KMS-11 (cell line): Measurements from ENCODE around the gene MYPN.

Experiments used
- H2AFZ ChIP-seq: fragments of 200-600 bp; sonication (generic); 2 replicates; pipeline ENCODE4 v1.6.1; 2016; ENCODE audit warnings: antibody characterized with exemption, mixed run types, low read depth
- H3K27ac ChIP-seq: fragments of 200-600 bp; sonication (generic); 2 replicates; pipeline ENCODE4 v1.6.1; 2016; ENCODE audit warnings: mild to moderate bottlenecking, mixed run types
- H3K27me3 ChIP-seq: fragments of 200-600 bp; sonication (generic); 2 replicates; pipeline ENCODE4 v1.6.1; 2017; ENCODE audit warnings: mild to moderate bottlenecking, low read depth, mixed run types, moderate library complexity; ENCODE audit not compliant: insufficient read depth
- H3K36me3 ChIP-seq: fragments of 200-600 bp; sonication (generic); 2 replicates; pipeline ENCODE4 v1.6.1; 2017; ENCODE audit warnings: mild to moderate bottlenecking, mixed run types; ENCODE audit not compliant: insufficient read depth
- H3K4me1 ChIP-seq: fragments of 200-600 bp; sonication (generic); 2 replicates; pipeline ENCODE4 v1.6.1; 2016; ENCODE audit warnings: mild to moderate bottlenecking, low read depth, mixed run types; ENCODE audit not compliant: poor library complexity, severe bottlenecking
- H3K4me2 ChIP-seq: fragments of 200-600 bp; sonication (generic); 2 replicates; pipeline ENCODE4 v1.7.0; 2016; ENCODE audit warnings: mild to moderate bottlenecking, mixed run types
- H3K4me3 ChIP-seq: fragments of 200-600 bp; sonication (generic); IDR thresholded peaks from 2 replicates; pipeline ENCODE4 v1.6.1; 2017; ENCODE audit warnings: low read depth, low read length, mixed read lengths; ENCODE audit not compliant: insufficient read depth
- H3K79me2 ChIP-seq: fragments of 200-600 bp; sonication (generic); 2 replicates; pipeline ENCODE4 v1.6.1; 2016; ENCODE audit warnings: low read depth, mixed run types; ENCODE audit not compliant: insufficient read depth
- H3K9ac ChIP-seq: fragments of 200-600 bp; sonication (generic); 2 replicates; pipeline ENCODE4 v1.6.1; 2016; ENCODE audit warnings: mild to moderate bottlenecking, mixed run types
- H4K20me1 ChIP-seq: fragments of 200-600 bp; sonication (generic); 2 replicates; pipeline ENCODE4 v1.6.1; 2016; ENCODE audit warnings: mild to moderate bottlenecking, mixed run types; ENCODE audit not compliant: insufficient read depth
- TF ChIP-seq, protein P1 (sequence below): fragments of 200-600 bp; sonication (generic); conservative IDR thresholded peaks from 2 replicates; pipeline ENCODE4 v1.6.1; 2017; ENCODE audit warnings: low read depth, mild to moderate bottlenecking, antibody characterized with exemption, low read length, moderate library complexity, mixed read lengths

MYPN gene

DNA sequence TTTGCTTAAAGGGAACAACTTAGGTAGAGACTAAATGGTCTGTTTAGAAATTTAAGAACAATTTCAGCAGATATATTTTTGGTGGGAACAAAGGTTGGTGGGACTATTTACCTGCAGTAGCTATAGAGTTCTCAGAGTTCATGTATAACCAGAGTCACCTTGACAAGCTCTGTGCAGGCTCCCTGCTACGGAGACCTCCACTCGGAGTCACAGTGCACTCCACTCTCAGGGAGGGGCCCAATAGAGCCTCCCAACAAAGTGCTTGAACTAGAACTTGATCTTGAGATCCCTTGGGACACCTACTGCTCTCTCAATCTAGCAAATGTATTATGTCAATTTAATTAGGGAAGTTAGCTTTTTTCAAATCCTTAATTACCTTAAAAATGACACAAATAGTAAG, 2.3 kb downstream of the MYPN start:
- no peak overlapping the region for H3K9ac ChIP-seq
- no peaks in the 10 kb centered on the region for H3K27me3 ChIP-seq
- TF ChIP-seq, protein P1, sequence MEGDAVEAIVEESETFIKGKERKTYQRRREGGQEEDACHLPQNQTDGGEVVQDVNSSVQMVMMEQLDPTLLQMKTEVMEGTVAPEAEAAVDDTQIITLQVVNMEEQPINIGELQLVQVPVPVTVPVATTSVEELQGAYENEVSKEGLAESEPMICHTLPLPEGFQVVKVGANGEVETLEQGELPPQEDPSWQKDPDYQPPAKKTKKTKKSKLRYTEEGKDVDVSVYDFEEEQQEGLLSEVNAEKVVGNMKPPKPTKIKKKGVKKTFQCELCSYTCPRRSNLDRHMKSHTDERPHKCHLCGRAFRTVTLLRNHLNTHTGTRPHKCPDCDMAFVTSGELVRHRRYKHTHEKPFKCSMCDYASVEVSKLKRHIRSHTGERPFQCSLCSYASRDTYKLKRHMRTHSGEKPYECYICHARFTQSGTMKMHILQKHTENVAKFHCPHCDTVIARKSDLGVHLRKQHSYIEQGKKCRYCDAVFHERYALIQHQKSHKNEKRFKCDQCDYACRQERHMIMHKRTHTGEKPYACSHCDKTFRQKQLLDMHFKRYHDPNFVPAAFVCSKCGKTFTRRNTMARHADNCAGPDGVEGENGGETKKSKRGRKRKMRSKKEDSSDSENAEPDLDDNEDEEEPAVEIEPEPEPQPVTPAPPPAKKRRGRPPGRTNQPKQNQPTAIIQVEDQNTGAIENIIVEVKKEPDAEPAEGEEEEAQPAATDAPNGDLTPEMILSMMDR: no peak
- no peaks in the 10 kb centered on the region for H3K4me1 ChIP-seq
- no peaks in the 10 kb centered on the region for H3K36me3 ChIP-seq
- H3K27ac ChIP-seq: no peak overlapping the region
- no peak overlapping the region for H3K4me3 ChIP-seq
- no peaks in the 10 kb centered on the region for H4K20me1 ChIP-seq
- no peak overlapping the region for H2AFZ ChIP-seq
- H3K4me2 ChIP-seq: no peak overlapping the region
- H3K79me2 ChIP-seq: no peaks in the 10 kb centered on the region

DNA sequence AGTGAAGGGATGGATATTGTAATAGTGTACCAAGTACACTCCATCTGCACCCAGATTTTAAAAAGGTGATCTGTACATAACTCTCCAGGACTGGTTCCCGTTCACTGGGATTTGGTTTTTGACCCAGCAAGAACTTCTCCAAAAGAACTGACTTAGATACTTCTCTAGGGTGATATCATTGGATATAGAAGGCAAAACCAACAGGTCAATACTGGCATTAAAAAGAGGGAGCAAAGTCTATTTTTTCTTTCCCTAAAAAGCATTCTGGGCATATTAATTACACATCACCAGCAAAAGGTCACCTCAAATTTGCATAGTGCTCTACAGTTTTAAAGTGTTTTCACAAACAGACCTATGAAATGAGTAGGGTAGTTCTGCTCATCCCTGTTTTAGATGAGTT, 3.5 kb downstream of the MYPN start:
- Histone ChIP-seq H3K4me2 (no peak overlapping the region), H4K20me1 (no peaks in the 10 kb centered on the region), H2AFZ (no peak overlapping the region), H3K79me2 (no peaks in the 10 kb centered on the region), H3K9ac (no peak overlapping the region), H3K27me3 (no peaks in the 10 kb centered on the region), H3K27ac (no peak overlapping the region), H3K4me3 (no peak overlapping the region), H3K4me1 (no peaks in the 10 kb centered on the region), H3K36me3 (no peaks in the 10 kb centered on the region)
- TF ChIP-seq, protein P1: no peak

DNA sequence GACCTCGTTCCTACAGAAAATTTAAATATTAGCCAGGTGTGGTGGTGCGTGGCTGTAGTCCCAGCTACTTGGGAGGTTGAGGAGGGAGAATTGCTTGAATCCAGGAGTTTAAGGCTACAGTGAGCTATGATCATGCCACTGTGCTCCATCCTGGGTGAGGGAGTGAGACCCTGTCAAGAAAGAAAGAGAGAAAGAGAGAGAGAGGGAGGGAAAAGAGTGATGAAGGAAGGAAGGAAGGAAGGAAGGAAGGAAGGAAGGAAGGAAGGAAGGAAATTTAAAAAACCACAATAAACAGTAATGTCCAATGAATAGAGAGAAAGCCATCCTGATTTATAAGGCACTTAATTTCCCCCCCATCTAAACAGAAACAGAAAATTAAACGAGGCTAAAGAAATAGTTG, 9.4 kb downstream of the MYPN start:
- Histone ChIP-seq H4K20me1 (no peaks in the 10 kb centered on the region), H3K4me2 (no peak overlapping the region), H3K27ac (no peak overlapping the region), H2AFZ (no peak overlapping the region), H3K36me3 (no peaks in the 10 kb centered on the region), H3K27me3 (no peaks in the 10 kb centered on the region), H3K9ac (no peak overlapping the region), H3K79me2 (no peaks in the 10 kb centered on the region), H3K4me1 (no peaks in the 10 kb centered on the region), H3K4me3 (no peak overlapping the region)
- TF ChIP-seq, protein P1: no peak

DNA sequence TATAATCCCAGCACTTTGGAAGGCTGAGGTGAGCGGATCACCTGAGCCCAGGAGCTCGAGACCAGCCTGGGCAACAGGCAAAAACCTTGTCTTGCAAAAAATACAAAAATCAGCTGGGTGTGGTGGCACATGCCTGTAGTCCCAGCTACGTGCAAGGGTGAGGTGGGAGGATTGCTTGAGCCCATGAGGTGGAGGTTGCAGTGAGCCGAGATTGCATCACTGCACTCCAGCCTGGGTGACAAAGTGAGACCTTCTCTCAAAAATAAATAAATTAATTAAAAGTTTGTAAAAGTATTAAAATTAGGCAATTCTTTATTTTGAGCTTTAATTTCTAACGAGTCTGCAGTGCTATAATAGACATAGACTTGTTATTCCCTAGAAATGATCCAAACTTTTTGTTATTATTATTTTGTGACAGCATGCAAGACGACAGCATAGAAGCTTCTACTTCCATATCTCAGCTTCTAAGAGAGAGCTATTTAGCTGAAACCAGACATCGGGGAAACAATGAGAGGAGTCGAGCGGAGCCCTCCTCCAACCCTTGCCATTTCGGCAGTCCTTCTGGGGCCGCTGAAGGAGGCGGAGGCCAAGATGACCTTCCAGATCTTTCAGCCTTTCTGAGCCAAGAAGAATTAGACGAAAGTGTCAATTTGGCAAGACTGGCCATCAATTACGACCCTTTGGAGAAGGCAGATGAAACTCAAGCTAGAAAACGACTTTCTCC, 11.9 kb downstream of the MYPN start:
- Histone ChIP-seq H3K4me3 (no peak overlapping the region), H3K79me2 (no peaks in the 10 kb centered on the region), H3K27me3 (no peaks in the 10 kb centered on the region), H3K27ac (no peak overlapping the region), H2AFZ (no peak overlapping the region), H3K4me2 (no peak overlapping the region), H4K20me1 (no peaks in the 10 kb centered on the region), H3K36me3 (no peaks in the 10 kb centered on the region), H3K9ac (no peak overlapping the region), H3K4me1 (no peaks in the 10 kb centered on the region)
- TF ChIP-seq, protein P1: no peak
